ENCODE data around the gene ZBP1.

DNA sequence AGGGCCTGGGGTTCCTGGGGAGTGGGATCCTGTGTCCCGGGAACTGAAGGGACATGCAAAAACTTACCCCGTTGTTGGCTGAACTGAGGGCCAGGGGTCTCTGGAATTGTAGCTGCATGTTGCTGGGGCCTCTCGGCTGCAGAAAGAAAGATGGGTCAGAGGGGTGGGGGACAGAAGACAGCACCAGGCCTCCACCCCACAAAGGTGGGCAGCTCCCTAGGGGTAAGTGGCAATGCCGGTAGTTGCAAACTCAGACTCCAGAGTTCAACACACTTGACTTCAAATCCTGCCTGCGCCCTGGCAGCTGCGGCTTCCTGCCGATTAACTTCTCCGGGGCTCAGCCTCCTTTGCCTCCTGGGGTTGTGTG, 4.8 kb downstream of the ZBP1 start:
- TF ChIP-seq, protein P1, sequence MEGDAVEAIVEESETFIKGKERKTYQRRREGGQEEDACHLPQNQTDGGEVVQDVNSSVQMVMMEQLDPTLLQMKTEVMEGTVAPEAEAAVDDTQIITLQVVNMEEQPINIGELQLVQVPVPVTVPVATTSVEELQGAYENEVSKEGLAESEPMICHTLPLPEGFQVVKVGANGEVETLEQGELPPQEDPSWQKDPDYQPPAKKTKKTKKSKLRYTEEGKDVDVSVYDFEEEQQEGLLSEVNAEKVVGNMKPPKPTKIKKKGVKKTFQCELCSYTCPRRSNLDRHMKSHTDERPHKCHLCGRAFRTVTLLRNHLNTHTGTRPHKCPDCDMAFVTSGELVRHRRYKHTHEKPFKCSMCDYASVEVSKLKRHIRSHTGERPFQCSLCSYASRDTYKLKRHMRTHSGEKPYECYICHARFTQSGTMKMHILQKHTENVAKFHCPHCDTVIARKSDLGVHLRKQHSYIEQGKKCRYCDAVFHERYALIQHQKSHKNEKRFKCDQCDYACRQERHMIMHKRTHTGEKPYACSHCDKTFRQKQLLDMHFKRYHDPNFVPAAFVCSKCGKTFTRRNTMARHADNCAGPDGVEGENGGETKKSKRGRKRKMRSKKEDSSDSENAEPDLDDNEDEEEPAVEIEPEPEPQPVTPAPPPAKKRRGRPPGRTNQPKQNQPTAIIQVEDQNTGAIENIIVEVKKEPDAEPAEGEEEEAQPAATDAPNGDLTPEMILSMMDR (IDR thresholded peaks at IDR 0.05; ENCODE audit: low read depth, low read length, poor library complexity, severe bottlenecking): no peak
- no peak for TF ChIP-seq EZH2phosphoT487 (IDR thresholded peaks at IDR 0.05; ENCODE audit: borderline replicate concordance, low read length)
